LoVo (cell line): ENCODE results near the gene PARP15.
A peak's percentile ranks its signal among the peaks of the same experiment; 100 is the strongest.
"Not testable (repeated sequence)": the region's sequence is repeated elsewhere in the genome, so short reads cannot be mapped to it uniquely, and the experiment has no call there.

ENCODE experiments used
- DNase-seq: peaks from one replicate; pipeline ENCODE4 v3.0.0-alpha.2; 2016; ENCODE audit warnings: low spot score

The PARP15 gene

DNA sequence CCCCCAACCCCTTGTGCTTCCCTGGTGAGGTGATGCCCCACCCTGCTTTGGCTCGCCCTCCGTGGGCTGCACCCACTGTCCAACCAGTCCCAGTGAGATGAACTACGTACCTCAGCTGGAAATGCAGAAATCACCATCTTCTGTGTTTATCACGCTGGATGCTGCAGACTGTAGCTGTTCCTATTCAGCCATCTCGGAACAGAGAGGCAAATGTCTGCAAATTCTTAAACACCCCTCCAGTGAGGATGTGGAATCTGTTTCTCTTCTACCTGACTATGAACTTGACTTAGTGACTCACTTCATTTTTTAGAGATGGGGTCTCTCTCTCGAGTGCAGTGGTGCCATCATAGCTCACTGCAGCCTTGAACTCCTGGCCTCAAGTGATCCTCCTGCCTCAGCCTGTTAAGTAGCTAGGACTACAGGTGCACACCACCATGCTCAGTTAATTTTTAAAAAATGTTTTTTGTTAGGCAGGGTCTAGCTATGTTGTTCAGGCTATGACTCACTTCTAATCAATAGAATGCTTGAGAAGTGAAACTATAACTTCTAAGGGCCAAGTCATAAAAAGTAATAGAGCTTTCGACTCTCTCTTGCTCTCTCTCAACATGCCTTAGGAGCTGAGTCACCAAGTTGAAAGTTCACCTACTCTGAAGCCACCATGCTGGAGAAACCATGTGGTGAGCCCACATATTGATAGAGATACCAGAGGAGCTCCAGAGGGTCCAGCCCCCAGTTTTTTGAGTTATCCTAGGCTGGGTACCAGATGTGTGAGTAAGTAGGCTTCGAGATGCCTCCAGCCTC, 91.7 kb downstream of the PARP15 start:
- DNase-seq = peak; percentile 76

DNA sequence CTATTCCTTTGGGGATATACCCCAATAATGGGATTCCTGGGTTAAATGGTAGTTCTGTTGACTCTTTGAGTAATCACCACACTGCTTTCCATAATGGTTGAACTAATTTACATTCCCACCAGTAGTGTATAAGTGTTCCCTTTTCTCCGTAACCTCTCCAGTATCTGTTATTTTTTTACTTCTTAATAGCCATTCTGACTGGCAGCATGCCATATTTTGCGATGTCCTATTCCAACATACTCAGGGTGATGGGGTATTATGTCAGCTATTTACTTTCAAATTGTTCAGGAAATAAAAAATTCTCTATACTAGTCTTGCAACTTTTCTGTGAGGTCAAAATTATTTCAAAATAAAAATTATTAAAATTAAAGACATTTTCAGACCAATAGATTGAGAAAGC, 94.1 kb downstream of the PARP15 start:
- DNase-seq = no peak

DNA sequence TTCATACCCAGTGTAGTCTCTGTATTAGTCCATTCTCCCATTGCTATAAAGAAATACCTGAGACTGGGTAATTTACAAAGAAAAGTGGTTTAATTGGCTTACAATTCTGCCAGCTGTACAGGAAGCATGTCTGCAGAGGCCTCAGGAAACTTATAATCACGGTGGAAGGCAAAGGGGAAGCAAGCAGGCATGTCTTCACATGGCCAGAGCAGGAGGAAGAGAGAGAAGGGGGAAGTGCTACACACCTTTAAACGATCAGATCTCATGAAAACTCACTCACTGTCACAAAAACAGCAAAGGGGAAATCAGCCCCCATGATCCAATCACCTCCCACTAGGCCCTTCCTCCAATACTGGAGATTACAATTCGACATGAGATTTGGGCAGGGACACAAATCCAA, 96.9 kb downstream of the PARP15 start:
- no peak for DNase-seq

DNA sequence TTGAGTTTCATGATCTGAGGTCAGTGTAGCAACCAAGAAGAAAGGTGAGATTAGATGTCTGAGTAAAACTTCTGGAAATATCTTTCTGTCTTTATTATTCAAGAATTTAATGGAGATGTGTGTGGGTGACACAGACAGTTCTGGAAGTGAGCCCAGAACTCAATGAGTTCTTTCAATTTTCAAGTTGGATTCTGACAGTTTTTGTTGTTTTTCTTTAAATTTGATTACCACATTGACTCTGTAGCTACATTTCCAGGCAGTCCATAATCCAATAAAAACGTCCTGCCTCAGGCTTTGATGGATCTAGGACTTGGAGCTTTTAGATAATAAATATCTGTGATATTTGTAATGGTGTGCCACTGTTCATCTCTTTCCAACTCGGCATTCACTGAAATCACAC, 99.3 kb downstream of the PARP15 start:
- DNase-seq = no peak

DNA sequence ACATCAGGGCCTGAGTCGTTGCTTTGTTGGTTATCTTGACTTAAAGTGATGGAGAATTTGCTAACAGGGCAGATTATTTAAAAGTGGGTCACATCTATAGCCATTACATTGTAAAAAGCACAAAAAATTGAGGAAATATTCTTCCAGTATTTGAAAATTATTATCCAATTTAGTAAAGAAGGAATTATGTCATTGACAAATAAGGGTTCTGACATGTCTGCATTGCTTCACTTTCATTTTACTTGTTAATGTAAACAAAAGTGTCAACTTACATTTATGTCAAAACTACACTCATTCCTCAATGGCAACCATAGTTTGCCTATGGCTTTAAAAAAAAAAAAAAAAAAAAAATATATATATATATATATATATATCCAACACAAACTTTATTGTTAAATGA, 99.8 kb downstream of the PARP15 start:
- no peak for DNase-seq

DNA sequence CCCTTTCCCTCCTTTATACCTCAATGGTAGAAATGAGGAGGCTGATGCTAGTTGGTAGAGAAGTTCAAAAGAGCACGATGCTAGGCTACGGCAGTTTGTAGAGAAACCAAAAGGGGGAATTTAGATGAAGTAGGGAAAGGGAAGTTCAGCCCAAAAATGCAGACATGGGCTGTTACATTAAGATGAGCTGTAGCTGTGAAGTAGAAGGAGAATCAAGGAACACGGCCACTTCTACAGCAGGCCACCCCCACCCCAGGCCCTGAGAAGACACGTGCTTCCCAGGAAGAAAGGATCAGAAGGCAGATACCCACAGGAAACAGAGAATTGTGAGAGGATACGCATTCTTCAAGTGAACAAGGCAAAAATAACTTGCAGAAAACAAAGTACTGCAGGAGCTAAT, 101.1 kb downstream of the PARP15 start:
- no peak for DNase-seq

DNA sequence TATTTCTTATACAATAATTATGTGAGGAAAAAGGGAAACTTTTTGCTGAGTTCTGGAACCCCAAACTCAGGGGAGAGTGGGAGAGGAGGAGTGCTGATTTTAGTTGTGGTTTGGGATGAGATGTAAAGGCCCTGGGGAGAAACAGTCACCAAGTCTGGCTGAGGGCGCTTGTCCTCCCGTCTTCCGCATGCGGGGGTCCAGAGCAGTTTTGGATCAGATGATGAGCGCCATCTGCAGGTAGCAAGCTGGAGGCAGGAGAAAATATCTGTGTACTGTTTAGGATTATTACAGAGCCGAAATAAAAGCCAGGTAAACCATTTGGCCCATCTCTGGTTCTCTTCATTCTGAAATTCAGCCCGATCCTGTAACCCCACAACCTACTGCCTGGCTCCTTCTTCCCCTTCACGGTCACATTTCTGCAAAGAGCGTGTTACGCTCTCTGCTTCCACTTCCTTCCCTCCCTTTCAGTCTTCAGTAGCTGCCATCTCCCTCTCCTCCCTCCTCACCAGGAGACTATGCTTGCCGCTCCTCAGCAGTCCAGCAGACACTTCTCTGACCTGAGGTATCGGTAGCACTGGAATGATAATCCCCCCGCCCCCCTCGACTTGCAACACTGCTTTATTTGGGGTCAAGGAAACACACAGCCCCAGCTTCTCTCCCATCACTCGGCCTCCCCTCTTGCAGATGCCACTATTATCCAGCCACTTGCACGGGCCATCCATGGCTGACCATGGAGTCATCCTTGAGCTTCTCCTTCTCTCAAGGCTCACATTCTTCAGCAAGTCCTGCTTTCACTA, 101.8 kb downstream of the PARP15 start:
- peak; percentile 81 for DNase-seq

DNA sequence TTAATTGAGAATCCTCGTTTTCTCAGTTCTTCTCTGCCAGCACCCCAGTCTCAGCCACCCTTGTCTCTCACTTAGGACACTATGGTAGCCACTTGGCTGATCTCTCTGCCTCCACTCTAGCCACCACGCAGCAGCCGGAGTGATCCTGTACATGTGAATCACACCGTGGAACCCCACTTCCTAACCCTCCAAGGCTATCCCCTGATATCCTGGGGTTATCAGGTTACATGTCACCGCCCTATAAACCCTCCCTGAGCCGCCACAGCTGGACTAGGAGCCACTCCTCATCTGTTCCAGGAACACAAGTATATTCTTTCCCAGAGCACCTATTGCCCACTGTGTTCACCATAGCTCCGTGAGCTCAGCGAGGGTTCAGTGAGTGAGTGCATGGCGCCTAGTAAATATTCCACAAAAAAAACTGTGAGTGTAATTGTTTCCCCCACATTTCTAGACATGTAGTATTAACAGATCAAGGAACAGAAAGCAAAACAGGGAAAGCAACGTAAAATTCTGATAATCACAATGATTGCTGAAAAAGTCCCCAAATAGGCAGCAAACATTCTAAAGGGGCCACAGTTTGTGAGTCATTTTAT, 102.5 kb downstream of the PARP15 start:
- peak; percentile 48 for DNase-seq

DNA sequence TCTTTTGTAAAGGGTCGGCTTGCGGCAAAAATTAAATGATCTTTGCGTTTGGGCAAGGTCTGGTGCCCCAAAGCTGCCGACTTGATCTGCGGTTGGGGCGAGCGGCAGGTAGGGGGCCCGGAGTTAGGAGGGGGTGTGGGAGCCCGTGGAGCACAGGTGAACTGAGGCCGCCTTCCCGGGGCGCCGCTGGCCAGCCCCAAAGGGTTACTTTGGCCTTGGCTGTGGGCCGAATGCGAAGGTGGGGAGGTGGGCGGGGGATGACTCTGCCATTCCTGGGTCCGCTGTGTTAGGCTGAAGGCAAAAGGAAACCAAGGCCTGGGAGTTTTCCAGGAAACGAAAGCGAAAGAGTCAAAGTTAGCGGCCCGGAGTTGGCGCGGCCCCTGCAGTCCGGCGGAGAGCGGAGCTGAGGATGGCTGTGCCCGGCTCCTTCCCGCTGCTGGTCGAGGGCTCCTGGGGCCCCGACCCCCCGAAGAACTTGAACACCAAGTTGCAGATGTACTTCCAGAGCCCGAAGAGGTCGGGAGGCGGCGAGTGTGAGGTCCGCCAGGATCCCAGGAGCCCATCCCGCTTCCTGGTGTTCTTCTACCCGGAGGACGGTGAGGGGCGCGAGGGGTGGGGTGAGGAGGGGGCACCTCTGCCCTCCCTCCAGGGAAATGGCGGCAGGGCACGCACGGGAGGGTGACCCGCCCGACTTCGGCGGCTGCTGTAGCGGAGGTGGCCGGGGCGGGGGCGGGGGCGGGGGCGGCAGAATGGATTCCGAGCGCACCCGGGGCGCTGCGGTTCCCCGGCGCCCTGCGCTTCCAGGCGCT, 103.2 kb downstream of the PARP15 start, which contains the start of gene PARP14:
Gene PARP14, plus strand, starts transcription at position 365 of the 809 bp plus-strand sequence. Its CDS starts 45 bp downstream, at position 410.
- peak; percentile 77 for DNase-seq

DNA sequence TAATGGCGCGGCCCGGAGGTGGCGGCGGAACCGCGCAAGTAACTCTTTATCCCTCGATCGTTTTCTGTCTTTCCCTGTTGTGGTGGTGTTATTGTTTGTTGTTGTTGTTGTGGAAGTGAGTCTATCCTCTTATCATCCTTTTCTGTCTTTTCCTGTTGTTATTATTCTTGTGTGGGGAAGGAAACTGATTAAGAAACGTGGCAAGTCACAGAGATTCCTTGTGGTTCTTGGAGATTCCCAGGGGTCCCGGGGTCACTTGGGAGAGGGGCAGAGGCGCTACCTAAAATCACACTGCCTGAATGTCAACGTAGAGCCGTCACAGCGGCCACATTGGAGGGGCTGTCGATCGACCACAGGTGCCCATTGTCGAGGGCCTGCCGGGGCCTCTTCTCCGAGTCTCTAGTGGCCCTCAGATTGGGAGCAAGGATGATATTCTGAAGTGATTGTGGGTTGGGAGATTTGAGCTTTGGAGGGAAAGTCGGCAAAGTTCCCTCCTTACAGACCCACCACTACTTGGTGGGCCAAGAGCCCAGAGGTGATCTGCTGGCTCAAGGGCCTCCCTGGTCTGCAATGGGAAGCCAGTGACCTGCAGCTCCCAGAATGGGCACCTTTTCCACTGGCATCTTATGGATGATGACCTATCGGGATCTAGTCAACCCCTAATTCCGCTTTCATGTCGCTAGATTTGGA, 104.0 kb downstream of the PARP15 start:
- DNase-seq = no peak

DNA sequence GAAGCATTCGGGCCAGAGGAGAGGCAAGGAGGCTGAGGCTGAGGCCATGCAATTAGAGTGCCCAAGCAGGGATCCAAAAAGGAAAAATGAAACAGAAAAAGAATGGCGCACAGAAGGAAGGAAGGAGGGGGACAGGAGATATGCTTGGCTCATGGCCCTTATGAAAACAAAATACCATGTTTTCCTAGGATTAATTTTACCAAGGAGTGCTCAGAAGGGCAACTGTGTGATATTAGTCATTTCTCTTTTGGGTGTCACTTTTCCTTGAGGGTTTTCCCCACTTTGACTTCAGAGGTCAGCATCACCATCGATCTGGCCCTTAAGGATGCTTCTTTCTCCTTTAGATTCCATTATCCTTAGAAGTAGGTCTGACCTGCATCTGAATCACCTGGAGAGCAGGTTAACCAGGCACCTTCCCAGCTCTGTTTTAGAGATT, 104.5 kb downstream of the PARP15 start:
- DNase-seq = no peak

DNA sequence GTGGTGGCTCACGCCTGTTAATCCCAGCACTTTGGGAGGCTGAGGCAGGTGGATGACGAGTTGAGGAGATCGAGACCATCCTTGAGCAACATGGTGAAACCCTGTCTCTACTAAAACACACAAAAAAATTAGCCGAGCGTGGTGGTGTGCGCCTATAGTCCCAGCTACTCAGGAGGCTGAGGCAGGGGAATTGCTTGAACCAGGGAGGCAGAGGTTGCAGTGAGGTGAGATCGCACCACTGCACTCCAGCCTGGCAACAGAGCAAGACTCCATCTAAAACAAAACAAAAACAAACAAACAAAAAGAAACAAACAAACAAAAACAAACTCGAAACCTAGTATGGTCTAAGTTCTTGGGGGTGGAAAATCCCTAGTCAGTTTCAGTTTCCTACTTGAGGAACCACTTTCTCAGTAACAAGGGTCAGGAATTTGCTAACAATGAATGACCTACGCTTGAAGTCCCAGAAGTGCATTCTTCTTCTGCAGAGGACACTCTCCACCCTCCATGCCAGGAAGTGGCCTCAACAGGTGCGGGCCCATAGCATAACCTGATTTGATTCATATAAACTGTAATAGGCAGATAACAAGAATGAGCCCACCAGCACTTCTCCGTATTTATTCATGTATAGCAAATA, 105.4 kb downstream of the PARP15 start:
- not testable (repeated sequence) for DNase-seq

DNA sequence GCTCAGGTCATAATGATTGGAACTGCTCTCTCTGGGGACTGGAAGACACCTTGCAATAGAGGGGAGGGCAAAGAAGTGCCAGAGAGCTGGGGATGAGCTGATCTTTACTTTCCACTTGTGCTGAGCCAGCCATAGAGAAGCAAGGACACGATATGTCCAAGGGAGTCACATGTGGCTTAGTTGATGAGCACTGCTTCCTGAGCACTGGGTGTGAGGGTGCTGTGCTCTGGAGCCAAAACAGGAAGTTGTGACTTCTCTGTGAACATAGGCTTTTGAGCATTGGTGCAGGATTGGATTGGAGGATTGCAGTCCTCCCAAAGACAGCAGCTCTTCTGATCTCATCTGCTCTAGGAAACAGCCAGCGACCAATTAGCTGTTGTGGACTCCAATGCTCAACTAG, 109.8 kb downstream of the PARP15 start:
- DNase-seq = no peak
